GM23338 (cell line): Measurements from ENCODE around the gene TAS2R13. TPM values are rescaled to one million over a fixed set of nuclear protein-coding genes. Genes with fewer than 3 reads are reported as not detected.

ENCODE experiments used
- ATAC-seq: fragments of 200-7000 bp; cut with Tn5 transposase; 3 replicates; pipeline ENCODE4 v1.9.1; 2020
- DNase-seq: peaks from one replicate; pipeline ENCODE4 v3.0.0-alpha.2; 2015; ENCODE audit warnings: low spot score
- H2AFZ ChIP-seq: fragments of 200-600 bp; sonication (generic); 2 replicates; pipeline ENCODE4 v1.8.0; 2016; ENCODE audit warnings: antibody characterized with exemption, mild to moderate bottlenecking, moderate library complexity
- H3F3A ChIP-seq: fragments of 200-600 bp; sonication (generic); replicated peaks from 2 replicates; pipeline ENCODE4 v1.8.0; 2017; ENCODE audit warnings: antibody characterized with exemption, mixed run types, low read depth
- H3K27ac ChIP-seq: fragments of 200-600 bp; sonication (generic); 2 replicates; pipeline ENCODE4 v1.6.1; 2016; ENCODE audit warnings: low read depth
- H3K27me3 ChIP-seq: fragments of 200-600 bp; sonication (generic); 2 replicates; pipeline ENCODE4 v1.8.0; 2016; ENCODE audit warnings: mild to moderate bottlenecking, mixed run types, moderate library complexity; ENCODE audit not compliant: insufficient read depth
- H3K36me3 ChIP-seq: fragments of 200-600 bp; sonication (generic); 2 replicates; pipeline ENCODE4 v1.8.0; 2016; ENCODE audit warnings: mild to moderate bottlenecking; ENCODE audit not compliant: insufficient read depth
- H3K4me1 ChIP-seq: fragments of 200-600 bp; sonication (generic); 2 replicates; pipeline ENCODE4 v1.8.0; 2016; ENCODE audit warnings: mild to moderate bottlenecking, moderate library complexity; ENCODE audit not compliant: insufficient read depth
- H3K4me2 ChIP-seq: fragments of 200-600 bp; sonication (generic); 2 replicates; pipeline ENCODE4 v1.7.1; 2017; ENCODE audit warnings: mixed run types
- H3K4me3 ChIP-seq: fragments of 200-600 bp; sonication (generic); 2 replicates; pipeline ENCODE4 v1.6.1; 2016; ENCODE audit warnings: mixed run types
- H3K79me2 ChIP-seq: fragments of 200-600 bp; sonication (generic); replicated peaks from 2 replicates; pipeline ENCODE4 v1.8.0; 2017; ENCODE audit warnings: mild to moderate bottlenecking; ENCODE audit not compliant: insufficient read depth
- H3K9me2 ChIP-seq: fragments of 200-600 bp; sonication (generic); 2 replicates; pipeline ENCODE4 v1.8.0; 2017; ENCODE audit not compliant: insufficient read depth
- H4K20me1 ChIP-seq: fragments of 200-600 bp; sonication (generic); replicated peaks from 2 replicates; pipeline ENCODE4 v1.8.0; 2017; ENCODE audit warnings: mild to moderate bottlenecking; ENCODE audit not compliant: insufficient read depth
- H3K27ac Mint-ChIP-seq: 2 replicates; pipeline ENCODE4 v1.8.0; 2020; ENCODE audit warnings: inconsistent platforms, mild to moderate bottlenecking, moderate library complexity, mixed read lengths
- H3K27me3 Mint-ChIP-seq: 3 replicates; pipeline ENCODE4 v1.8.0; 2022; ENCODE audit warnings: low read depth, mild to moderate bottlenecking, moderate library complexity, mixed read lengths, inconsistent platforms; ENCODE audit not compliant: insufficient read depth, poor library complexity
- H3K36me3 Mint-ChIP-seq: 3 replicates; pipeline ENCODE4 v1.8.0; 2021; ENCODE audit warnings: low read depth, mild to moderate bottlenecking, inconsistent platforms, moderate library complexity, mixed read lengths
- H3K4me1 Mint-ChIP-seq: 3 replicates; pipeline ENCODE4 v1.8.0; 2020; ENCODE audit warnings: mild to moderate bottlenecking, inconsistent platforms, mixed read lengths
- H3K4me3 Mint-ChIP-seq: 3 replicates; pipeline ENCODE4 v1.8.0; 2021; ENCODE audit warnings: moderate library complexity, mild to moderate bottlenecking, inconsistent platforms, mixed read lengths
- H3K9me3 Mint-ChIP-seq: 3 replicates; pipeline ENCODE4 v1.8.0; 2020; ENCODE audit warnings: moderate library complexity, mild to moderate bottlenecking, inconsistent platforms, mixed read lengths
- CREB1 ChIP-seq: fragments of 250-450 bp; sonication (Bioruptor Pico); IDR thresholded peaks from 2 replicates; pipeline ENCODE4 v1.5.0; 2020; ENCODE audit warnings: low read depth, mild to moderate bottlenecking, moderate library complexity
- CTCF ChIP-seq, 2 experiments: fragments of 200-600 bp in 1 of 2; sonication (generic) in 1 of 2; conservative IDR thresholded peaks; 2 replicates each; pipeline versions ENCODE4 v1.5.1 to v1.6.1; 2016 to 2017; ENCODE audit warnings: antibody characterized with exemption in 2 of 2, low read depth in 2 of 2, mild to moderate bottlenecking in 2 of 2, moderate library complexity in 1 of 2
- ETS1 ChIP-seq: IDR thresholded peaks from 2 replicates; pipeline ENCODE4 v1.6.1; 2016; ENCODE audit warnings: antibody characterized with exemption
- EZH2 ChIP-seq: fragments of 200-600 bp; sonication (generic); IDR thresholded peaks from one replicate; pipeline ENCODE4 v1.8.0; 2017; ENCODE audit warnings: antibody characterized with exemption, mild to moderate bottlenecking, low read depth; ENCODE audit not compliant: unreplicated experiment
- EZH2phosphoT487 ChIP-seq: fragments of 200-600 bp; sonication (generic); IDR thresholded peaks from one replicate; pipeline ENCODE4 v1.8.1; 2018; ENCODE audit warnings: antibody characterized with exemption; ENCODE audit not compliant: unreplicated experiment
- JUNB ChIP-seq: IDR thresholded peaks from one replicate; pipeline ENCODE4 v1.6.1; 2016; ENCODE audit warnings: antibody characterized with exemption; ENCODE audit not compliant: unreplicated experiment
- NANOG ChIP-seq: IDR thresholded peaks from 2 replicates; pipeline ENCODE4 v1.6.1; 2016; ENCODE audit warnings: antibody characterized with exemption, borderline replicate concordance
- REST ChIP-seq: IDR thresholded peaks from one replicate; pipeline ENCODE4 v1.6.1; 2018; ENCODE audit warnings: antibody characterized with exemption; ENCODE audit not compliant: unreplicated experiment
- ZNF114 ChIP-seq: fragments of 250-450 bp; sonication (Bioruptor Pico); IDR thresholded peaks from 2 replicates; pipeline ENCODE4 v1.5.0; 2020; ENCODE audit warnings: mild to moderate bottlenecking, moderate library complexity
- ZNF331 ChIP-seq: fragments of 250-450 bp; sonication (Bioruptor Pico); IDR thresholded peaks from 2 replicates; pipeline ENCODE4 v1.5.0; 2020; ENCODE audit warnings: low read depth, mild to moderate bottlenecking, moderate library complexity
- ZNF462 ChIP-seq: fragments of 250-450 bp; sonication (Bioruptor Pico); IDR thresholded peaks from 2 replicates; pipeline ENCODE4 v1.5.0; 2020; ENCODE audit warnings: mild to moderate bottlenecking, moderate library complexity
- polyA plus RNA-seq: library from polyadenylated mRNA; unstranded; fragments of >200 nt; fragmentation: Nextera tagmentation; extraction: Ambion mirVana; gene quantifications from 2 replicates; pipeline ENCODE4 v1.2.1, GENCODE V29; 2016
- total RNA-seq: library from RNA; depleted of rRNA; stranded (reverse); fragments of >200 nt; shearing (Covaris generic); gene quantifications from 2 replicates; pipeline ENCODE4 v1.2.3, GENCODE V29; 2014

The TAS2R13 gene
- total and polyA plus RNA-seq, 2 experiments from 2014 or later = 3.6 TPM; not detected in 1

- H3K79me2 ChIP-seq = no peaks in the 10 kb centered on the region
- no peak for DNase-seq
- no peak overlapping the region for H3K4me2 ChIP-seq
- Mint-ChIP-seq H3K4me1 (peaks cover 19% of the 10 kb centered on the region), H3K27me3 (peaks cover 3% of the 10 kb centered on the region), H3K9me3 (peaks cover 54% of the 10 kb centered on the region), H3K4me3 (no peak overlapping the region), H3K36me3 (peaks cover 52% of the 10 kb centered on the region), H3K27ac (0 out of 2 replicates have a peak overlapping the region, but pooled peaks have one; percentile 89)
- H3K4me1 ChIP-seq = no peaks in the 10 kb centered on the region
- H3F3A ChIP-seq = no peaks in the 10 kb centered on the region
- H3K9me2 ChIP-seq = no peaks in the 10 kb centered on the region
- no peak for ATAC-seq
- no peak overlapping the region for H3K4me3 ChIP-seq
- no peak overlapping the region for H2AFZ ChIP-seq
- peaks cover 12% of the 10 kb centered on the region for H3K36me3 ChIP-seq
- H3K27ac ChIP-seq = no peak overlapping the region
- TF ChIP-seq ZNF114 = no peak
- TF ChIP-seq ZNF462 (CRISPR knock-in tag) = no peak
- no peak for TF ChIP-seq NANOG
- TF ChIP-seq ETS1 = no peak
- no peak for TF ChIP-seq EZH2phosphoT487
- TF ChIP-seq ZNF331 = no peak
- TF ChIP-seq CTCF (conservative IDR thresholded peaks at IDR 0.05; ENCODE audit: low read depth in 2 of 2) = no peak
- no peak for TF ChIP-seq EZH2
- no peak for TF ChIP-seq CREB1 (CRISPR knock-in tag)
- TF ChIP-seq JUNB = no peak
- TF ChIP-seq REST = no peak
- H3K27me3 ChIP-seq = no peaks in the 10 kb centered on the region
- no peaks in the 10 kb centered on the region for H4K20me1 ChIP-seq
Measured at GRCh38 chr12:10943167-10943566, 33.8 kb upstream of the TAS2R13 start.
